Panc1 (cell line): ENCODE data around the gene HMGN3. TPM values are rescaled to one million over a fixed set of nuclear protein-coding genes. Genes with fewer than 3 reads are reported as not detected.
A peak's percentile ranks its signal among the peaks of the same experiment; 100 is the strongest.

Source experiments
- ATAC-seq: fragments of 200-7000 bp; cut with Tn5 transposase; 2 replicates; pipeline ENCODE4 v1.9.1; 2020; ENCODE audit warnings: mild to moderate bottlenecking, moderate library complexity
- BruUV-seq: library from RNA; stranded (reverse); fragments of 400-500 nt; replicated peaks from 2 replicates; lab custom pipeline; 2021; lab: Mats Ljungman, UMichigan
- CTCF ChIA-PET: fragments of 300-600 bp; sonication (Branson Sonifier 250); formaldehyde crosslinking; loops from one replicate; lab custom pipeline; 2022; ENCODE audit warnings: antibody characterized with exemption; lab: Charles Lee
- POLR2A ChIA-PET: fragments of 300-600 bp; sonication (Branson Sonifier 250); formaldehyde crosslinking; loops from one replicate; lab custom pipeline; 2022; ENCODE audit warnings: antibody characterized with exemption; lab: Charles Lee
- DNase-seq: peaks from one replicate; pipeline ENCODE4 v3.0.0-alpha.2; 2010; ENCODE audit warnings: low read depth, low spot score
- H3K27ac ChIP-seq: 2 replicates; pipeline ENCODE4 v1.5.1; 2011; ENCODE audit warnings: mild to moderate bottlenecking, low read length, inconsistent platforms
- H3K27me3 ChIP-seq: fragments of 200-500 bp; sonication (Bioruptor generic); 2 replicates; pipeline ENCODE4 v1.6.0; 2014; ENCODE audit warnings: low read length, inconsistent platforms; ENCODE audit not compliant: control insufficient read depth, insufficient read depth
- H3K36me3 ChIP-seq: fragments of 200-500 bp; sonication (Bioruptor generic); 2 replicates; pipeline ENCODE4 v1.5.1; 2014; ENCODE audit warnings: inconsistent platforms, mild to moderate bottlenecking, low read length, moderate library complexity; ENCODE audit not compliant: control insufficient read depth, insufficient read depth
- H3K4me1 ChIP-seq: 2 replicates; pipeline ENCODE4 v1.5.1; 2011; ENCODE audit warnings: inconsistent platforms, mild to moderate bottlenecking, low read length, moderate library complexity; ENCODE audit not compliant: control insufficient read depth, insufficient read depth
- H3K4me3 ChIP-seq, 2 experiments: 2 replicates each; pipeline ENCODE4 v1.5.1; 2011 to 2012; ENCODE audit warnings: low read depth in 2 of 2, low read length in 2 of 2, mild to moderate bottlenecking in 2 of 2, inconsistent platforms in 1 of 2, moderate library complexity in 1 of 2
- H3K9me3 ChIP-seq: fragments of 200-500 bp; sonication (Bioruptor generic); 2 replicates; pipeline ENCODE4 v1.5.1; 2014; ENCODE audit warnings: low read depth, mild to moderate bottlenecking, inconsistent platforms, low read length, moderate library complexity; ENCODE audit not compliant: control insufficient read depth, insufficient read depth
- POLR2AphosphoS5 ChIP-seq: IDR thresholded peaks from 2 replicates; pipeline ENCODE4 v1.6.1; 2012; ENCODE audit warnings: mild to moderate bottlenecking, low read depth, low read length, moderate library complexity
- SIN3A ChIP-seq: IDR thresholded peaks from 2 replicates; pipeline ENCODE4 v1.6.1; 2012; ENCODE audit warnings: low read depth, mild to moderate bottlenecking, low read length, moderate library complexity, borderline replicate concordance; ENCODE audit not compliant: insufficient read depth
- TCF7L2 ChIP-seq: IDR thresholded peaks from 2 replicates; pipeline ENCODE4 v1.6.1; 2011; ENCODE audit warnings: mild to moderate bottlenecking, low read depth, low read length, inconsistent platforms
- in situ Hi-C: cut with HindIII; loops from 2 replicates; pipeline ENCODE4 v1.10.0; 2016; ENCODE audit warnings: low sequenced_read_pairs, low pct_unique_long_range_greater_than_20kb
- intact Hi-C: fragments of 100-400 bp; cut with micrococcal nuclease; formaldehyde crosslinking; loops from one replicate; pipeline ENCODE4 v1.10.0; 2022; ENCODE audit not compliant: unreplicated experiment
- total RNA-seq: library from RNA; stranded (reverse); gene quantifications from one replicate; pipeline ENCODE4 v1.2.1, GENCODE V29; 2021; ENCODE audit not compliant: unreplicated experiment
- TF ChIP-seq, protein P1 (sequence below): fragments of 450-650 bp; IDR thresholded peaks from 2 replicates; pipeline ENCODE4 v1.5.1; 2017; ENCODE audit warnings: mild to moderate bottlenecking
- TF ChIP-seq, protein P2 (sequence below), 2 experiments: IDR thresholded peaks; 2 replicates each; pipeline ENCODE4 v1.6.1; 2011 to 2012; ENCODE audit warnings: low read depth in 2 of 2, control low read depth in 1 of 2, low read length in 1 of 2, mild to moderate bottlenecking in 1 of 2, moderate library complexity in 1 of 2; ENCODE audit not compliant: insufficient read depth in 1 of 2

HMGN3 gene
- total RNA-seq, 1 experiment from 2014 or later: 52.0 TPM

DNA sequence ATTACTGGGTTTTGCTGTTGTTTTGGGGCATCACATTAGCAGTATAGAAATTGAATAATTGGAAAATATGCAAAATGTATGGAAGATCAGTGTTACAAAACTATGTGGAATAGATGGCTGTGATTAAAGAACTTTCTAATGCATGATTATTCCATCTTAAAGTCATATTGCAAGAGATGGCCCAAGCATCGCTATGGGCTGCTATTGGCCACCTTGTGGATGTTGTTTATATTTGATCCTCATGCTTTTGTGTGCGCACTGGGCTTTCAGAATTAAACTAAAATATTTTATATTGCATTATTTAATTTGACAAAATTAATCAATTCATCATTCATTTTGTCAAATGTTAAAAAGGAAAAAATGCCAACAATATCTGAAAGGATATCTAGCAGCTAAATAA lies 16.1 kb upstream of the HMGN3 start:
- intact Hi-C loops (no loop called here), in situ Hi-C loops (no loop called here)
- no TSS peak for BruUV-seq
- DNase-seq (no peak), ATAC-seq (no peak)
- H3K27me3 ChIP-seq: no peaks in the 10 kb centered on the region
- no peak overlapping the region for H3K27ac ChIP-seq
- ChIA-PET POLR2A (interaction anchor here (1.0 kb wide), 1 partner anchor 17 kb away, joined by 6 read pairs; no protein-coding TSS in a partner anchor), CTCF (interaction anchor here (0.6 kb wide), 1 partner anchor 841 kb away, joined by 3 read pairs; no protein-coding TSS in a partner anchor)
- TF ChIP-seq, protein P1, sequence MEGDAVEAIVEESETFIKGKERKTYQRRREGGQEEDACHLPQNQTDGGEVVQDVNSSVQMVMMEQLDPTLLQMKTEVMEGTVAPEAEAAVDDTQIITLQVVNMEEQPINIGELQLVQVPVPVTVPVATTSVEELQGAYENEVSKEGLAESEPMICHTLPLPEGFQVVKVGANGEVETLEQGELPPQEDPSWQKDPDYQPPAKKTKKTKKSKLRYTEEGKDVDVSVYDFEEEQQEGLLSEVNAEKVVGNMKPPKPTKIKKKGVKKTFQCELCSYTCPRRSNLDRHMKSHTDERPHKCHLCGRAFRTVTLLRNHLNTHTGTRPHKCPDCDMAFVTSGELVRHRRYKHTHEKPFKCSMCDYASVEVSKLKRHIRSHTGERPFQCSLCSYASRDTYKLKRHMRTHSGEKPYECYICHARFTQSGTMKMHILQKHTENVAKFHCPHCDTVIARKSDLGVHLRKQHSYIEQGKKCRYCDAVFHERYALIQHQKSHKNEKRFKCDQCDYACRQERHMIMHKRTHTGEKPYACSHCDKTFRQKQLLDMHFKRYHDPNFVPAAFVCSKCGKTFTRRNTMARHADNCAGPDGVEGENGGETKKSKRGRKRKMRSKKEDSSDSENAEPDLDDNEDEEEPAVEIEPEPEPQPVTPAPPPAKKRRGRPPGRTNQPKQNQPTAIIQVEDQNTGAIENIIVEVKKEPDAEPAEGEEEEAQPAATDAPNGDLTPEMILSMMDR: 0 out of 2 replicates have a peak, but pooled peaks have one; percentile 17
- no peak for TF ChIP-seq SIN3A
- H3K9me3 ChIP-seq: no peaks in the 10 kb centered on the region
- no peaks in the 10 kb centered on the region for H3K4me1 ChIP-seq
- no peak overlapping the region for H3K4me3 ChIP-seq
- no peaks in the 10 kb centered on the region for H3K36me3 ChIP-seq

DNA sequence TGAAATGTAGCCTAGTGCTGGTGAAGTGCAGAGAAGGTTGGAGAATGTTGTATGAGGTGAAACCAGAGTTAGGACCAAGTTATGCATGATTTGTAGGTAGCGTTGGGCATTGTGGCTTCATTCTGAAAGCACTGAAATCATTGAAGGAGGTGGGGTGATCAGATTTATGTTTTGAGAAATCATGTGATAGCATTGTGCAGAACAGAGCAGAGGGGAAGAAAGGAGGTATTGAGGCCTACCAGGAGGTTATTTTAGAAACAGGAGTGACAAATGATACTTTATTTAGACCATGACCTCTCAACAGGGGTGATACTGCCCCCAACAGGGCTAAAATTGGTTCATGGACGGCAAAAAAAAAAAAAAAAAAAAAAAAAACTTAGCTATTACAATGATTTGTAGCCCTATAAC lies 15.6 kb upstream of the HMGN3 start:
- POLR2A ChIA-PET: interaction anchor here (1.0 kb wide), 1 partner anchor 17 kb away, joined by 6 read pairs; no protein-coding TSS in a partner anchor
- no peaks in the 10 kb centered on the region for H3K36me3 ChIP-seq

DNA sequence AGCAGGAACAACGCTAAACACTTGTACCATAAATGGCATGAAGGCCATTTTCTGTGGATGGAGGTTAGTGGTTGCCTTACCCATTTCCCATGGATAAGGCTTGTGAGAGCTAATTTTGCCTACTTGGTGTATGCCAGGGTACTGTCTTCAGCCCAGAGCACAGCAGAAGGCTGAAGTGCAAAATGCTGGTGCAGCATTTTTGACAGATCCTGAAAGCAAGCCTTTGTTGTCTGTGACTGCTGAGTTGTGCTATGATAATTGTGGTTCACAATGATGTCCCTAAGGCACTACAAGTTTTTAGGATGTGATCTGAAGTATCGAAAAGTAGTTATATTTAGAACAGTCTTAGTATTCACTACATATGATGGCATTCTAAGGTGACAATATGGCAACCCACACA lies 14.7 kb upstream of the HMGN3 start:
- no TSS peak for BruUV-seq
- CTCF ChIA-PET: no interaction called here
- ATAC-seq (no peak), DNase-seq (no peak)
- no peak overlapping the region for H3K27ac ChIP-seq
- H3K4me1 ChIP-seq: no peaks in the 10 kb centered on the region
- no peaks in the 10 kb centered on the region for H3K9me3 ChIP-seq
- no peak for TF ChIP-seq SIN3A
- no peak for TF ChIP-seq POLR2AphosphoS5
- TF ChIP-seq, protein P1: no peak
- TF ChIP-seq TCF7L2: no peak
- TF ChIP-seq, protein P2, sequence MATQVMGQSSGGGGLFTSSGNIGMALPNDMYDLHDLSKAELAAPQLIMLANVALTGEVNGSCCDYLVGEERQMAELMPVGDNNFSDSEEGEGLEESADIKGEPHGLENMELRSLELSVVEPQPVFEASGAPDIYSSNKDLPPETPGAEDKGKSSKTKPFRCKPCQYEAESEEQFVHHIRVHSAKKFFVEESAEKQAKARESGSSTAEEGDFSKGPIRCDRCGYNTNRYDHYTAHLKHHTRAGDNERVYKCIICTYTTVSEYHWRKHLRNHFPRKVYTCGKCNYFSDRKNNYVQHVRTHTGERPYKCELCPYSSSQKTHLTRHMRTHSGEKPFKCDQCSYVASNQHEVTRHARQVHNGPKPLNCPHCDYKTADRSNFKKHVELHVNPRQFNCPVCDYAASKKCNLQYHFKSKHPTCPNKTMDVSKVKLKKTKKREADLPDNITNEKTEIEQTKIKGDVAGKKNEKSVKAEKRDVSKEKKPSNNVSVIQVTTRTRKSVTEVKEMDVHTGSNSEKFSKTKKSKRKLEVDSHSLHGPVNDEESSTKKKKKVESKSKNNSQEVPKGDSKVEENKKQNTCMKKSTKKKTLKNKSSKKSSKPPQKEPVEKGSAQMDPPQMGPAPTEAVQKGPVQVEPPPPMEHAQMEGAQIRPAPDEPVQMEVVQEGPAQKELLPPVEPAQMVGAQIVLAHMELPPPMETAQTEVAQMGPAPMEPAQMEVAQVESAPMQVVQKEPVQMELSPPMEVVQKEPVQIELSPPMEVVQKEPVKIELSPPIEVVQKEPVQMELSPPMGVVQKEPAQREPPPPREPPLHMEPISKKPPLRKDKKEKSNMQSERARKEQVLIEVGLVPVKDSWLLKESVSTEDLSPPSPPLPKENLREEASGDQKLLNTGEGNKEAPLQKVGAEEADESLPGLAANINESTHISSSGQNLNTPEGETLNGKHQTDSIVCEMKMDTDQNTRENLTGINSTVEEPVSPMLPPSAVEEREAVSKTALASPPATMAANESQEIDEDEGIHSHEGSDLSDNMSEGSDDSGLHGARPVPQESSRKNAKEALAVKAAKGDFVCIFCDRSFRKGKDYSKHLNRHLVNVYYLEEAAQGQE (IDR thresholded peaks at IDR 0.05; ENCODE audit: insufficient read depth in 1 of 2, low read depth in 2 of 2, low read length in 1 of 2): no peak
- in situ Hi-C loops (loop anchor here (25.0 kb wide), 1 partner anchor 187 kb away; no protein-coding TSS in a partner anchor), intact Hi-C loops (no loop called here)
- H3K27me3 ChIP-seq: no peaks in the 10 kb centered on the region
- POLR2A ChIA-PET: no interaction called here
- no peaks in the 10 kb centered on the region for H3K36me3 ChIP-seq
- H3K4me3 ChIP-seq: no peak overlapping the region

More for the DNA sequence above, 15.6 kb upstream of the HMGN3 start:
- CTCF ChIA-PET: interaction anchor here (0.6 kb wide), 1 partner anchor 840 kb away, joined by 3 read pairs; no protein-coding TSS in a partner anchor
- Histone ChIP-seq H3K27ac (no peak overlapping the region), H3K4me1 (no peaks in the 10 kb centered on the region), H3K9me3 (no peaks in the 10 kb centered on the region), H3K4me3 (no peak overlapping the region), H3K27me3 (no peaks in the 10 kb centered on the region)
- DNase-seq (no peak), ATAC-seq (no peak)
- TF ChIP-seq, protein P1: 0 out of 2 replicates have a peak, but pooled peaks have one; percentile 26
- no peak for TF ChIP-seq POLR2AphosphoS5
- intact Hi-C loops (no loop called here), in situ Hi-C loops (no loop called here)
- no TSS peak for BruUV-seq
